SH-SY5Y (cell line): ENCODE measurements around the gene SUSD6.

Experiments
- GATA2 ChIP-seq: IDR thresholded peaks from 2 replicates; pipeline ENCODE4 v1.6.1; 2011; ENCODE audit warnings: mild to moderate bottlenecking, low read depth, low read length
- GATA3 ChIP-seq: IDR thresholded peaks from 2 replicates; pipeline ENCODE4 v1.6.1; 2011; ENCODE audit warnings: low read depth, mild to moderate bottlenecking, low read length, moderate library complexity

DNA sequence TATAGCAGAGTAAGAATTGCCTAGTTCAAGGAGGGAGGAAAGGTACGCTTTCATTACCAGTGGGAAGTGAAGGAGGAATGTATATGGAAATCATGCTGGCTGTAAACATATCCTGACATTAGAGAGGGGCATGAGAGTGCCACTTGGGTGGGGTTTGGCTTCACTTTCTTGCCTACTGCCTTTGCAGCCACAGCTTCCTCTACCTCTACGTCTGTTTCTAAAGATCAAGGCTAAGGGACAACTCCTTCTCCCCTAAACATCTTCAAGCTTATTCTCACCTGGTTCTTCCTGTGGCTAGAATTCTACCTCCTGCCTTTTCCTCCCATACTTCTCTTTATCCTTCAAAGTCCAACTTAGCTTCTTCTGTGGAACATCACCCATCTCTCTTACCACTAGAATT, 58.0 kb downstream of the SUSD6 start:
- TF ChIP-seq GATA2 (no peak), GATA3 (no peak)
